Left colon (tissue), 2 donors: ENCODE results near the gene ABCA7. TPM values are rescaled to one million over a fixed set of nuclear protein-coding genes. Genes with fewer than 3 reads are reported as not detected.

Experiments
- ATAC-seq: fragments of 200-7000 bp; cut with Tn5 transposase; one replicate; pipeline ENCODE4 v1.9.1; 2020; ENCODE audit warnings: mild to moderate bottlenecking, moderate library complexity
- DNase-seq, 2 donors: peaks; one replicate each; pipeline ENCODE4 v3.0.0-alpha.2; 2020
- intact Hi-C, 2 donors: fragments of 100-400 bp; cut with DNase I in 1 of 2; cut with micrococcal nuclease in 1 of 2; formaldehyde crosslinking; loops; one replicate each; pipeline versions ENCODE4 v1.11.2 to v1.14.0; 2022; cut with DNase I, micrococcal nuclease
- total RNA-seq, 2 donors: library from RNA; stranded (reverse); fragmentation: NEBNext Ultra II Directional; extraction: Animal tissue kit (Norgen Biotek cat#: 25700); gene quantifications; one replicate each; pipeline ENCODE4 v1.2.1, GENCODE V29; 2021
- donor health status: DM: no; HTN: no; CAD: no.
- donor health status: DM: yes; HTN: yes; CAD: no.

ABCA7 gene
- total RNA-seq, 2 donors from 2014 or later: 23.3 to 35.1 TPM

DNA sequence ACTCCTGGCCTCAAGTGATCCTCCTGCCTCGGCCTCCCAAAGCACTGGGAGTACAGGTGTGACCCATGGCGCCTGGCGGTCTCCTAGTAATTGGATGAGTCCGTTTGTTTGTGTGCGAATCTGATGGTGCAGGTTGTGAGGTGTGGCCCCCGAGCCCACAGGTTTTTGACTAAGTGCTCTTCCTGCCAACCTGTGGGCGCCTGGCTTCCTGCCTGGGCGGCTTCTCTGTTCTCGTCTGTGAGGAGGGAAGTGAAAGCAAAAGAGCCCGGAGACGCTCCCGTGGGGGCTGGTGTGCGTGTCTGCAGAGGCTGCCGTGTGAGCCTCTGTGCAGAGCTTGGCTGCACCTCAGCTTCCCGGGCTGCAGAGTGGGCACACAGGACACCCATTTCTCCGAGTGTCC lies 37.0 kb downstream of the ABCA7 start:
- intact Hi-C loops: no loop called here
- peak; percentile 52 for ATAC-seq
- peak; percentile 85 to 87 for DNase-seq

GRCh38 chr19:1079566-1080111 lies 39.7 kb downstream of the ABCA7 start:
- ATAC-seq (no peak), DNase-seq (peak; percentile 44 to 52)
- intact Hi-C loops: no loop called here

- DNase-seq (peak in 1 of 2 donors; percentile 47), ATAC-seq (no peak)
- intact Hi-C loops: no loop called here
Measured at GRCh38 chr19:1080360-1081161, 40.7 kb downstream of the ABCA7 start.

DNA sequence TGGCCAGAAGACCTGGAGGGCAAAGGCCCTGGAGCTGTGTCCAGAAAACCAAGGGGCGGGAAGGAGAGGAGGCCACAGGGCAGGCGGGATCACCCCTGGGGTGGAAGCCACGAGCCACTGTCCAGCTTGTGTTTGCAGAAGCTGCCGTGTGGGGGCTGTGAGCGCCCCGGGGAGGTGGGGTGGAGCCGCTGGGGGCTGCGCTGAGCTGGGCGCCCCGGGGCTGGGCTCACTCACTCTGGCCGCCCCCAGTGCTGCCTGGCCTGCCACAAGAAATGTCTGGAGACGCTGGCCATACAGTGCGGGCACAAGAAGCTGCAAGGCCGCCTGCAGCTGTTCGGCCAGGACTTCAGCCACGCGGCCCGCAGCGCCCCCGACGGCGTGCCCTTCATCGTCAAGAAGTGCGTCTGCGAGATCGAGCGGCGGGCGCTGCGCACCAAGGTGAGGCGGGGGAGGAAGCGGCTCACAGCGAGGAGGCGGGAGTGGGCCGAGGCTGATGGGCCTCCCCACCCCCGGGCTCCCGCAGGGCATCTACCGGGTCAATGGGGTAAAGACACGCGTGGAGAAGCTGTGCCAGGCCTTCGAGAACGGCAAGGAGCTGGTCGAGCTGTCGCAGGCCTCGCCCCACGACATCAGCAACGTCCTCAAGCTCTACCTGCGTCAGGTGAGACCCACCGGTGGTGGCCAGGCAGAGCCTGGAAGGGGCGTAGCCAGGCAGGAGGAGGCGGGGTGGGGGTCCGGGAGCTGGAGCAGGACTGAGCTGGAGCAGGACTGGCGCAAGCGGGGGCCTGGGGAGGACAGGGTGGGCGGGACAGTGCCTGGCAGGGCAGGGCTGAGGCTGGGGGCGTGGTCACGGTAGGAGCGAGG lies 41.6 kb downstream of the ABCA7 start:
- ATAC-seq (no peak), DNase-seq (peak in 1 of 2 donors; percentile 33)
- intact Hi-C loops: no loop called here

GRCh38 chr19:1082165-1082927 lies 42.4 kb downstream of the ABCA7 start:
- peak; percentile 80 for ATAC-seq
- DNase-seq: peak; percentile 95 to 96
- intact Hi-C loops: no loop called here

DNA sequence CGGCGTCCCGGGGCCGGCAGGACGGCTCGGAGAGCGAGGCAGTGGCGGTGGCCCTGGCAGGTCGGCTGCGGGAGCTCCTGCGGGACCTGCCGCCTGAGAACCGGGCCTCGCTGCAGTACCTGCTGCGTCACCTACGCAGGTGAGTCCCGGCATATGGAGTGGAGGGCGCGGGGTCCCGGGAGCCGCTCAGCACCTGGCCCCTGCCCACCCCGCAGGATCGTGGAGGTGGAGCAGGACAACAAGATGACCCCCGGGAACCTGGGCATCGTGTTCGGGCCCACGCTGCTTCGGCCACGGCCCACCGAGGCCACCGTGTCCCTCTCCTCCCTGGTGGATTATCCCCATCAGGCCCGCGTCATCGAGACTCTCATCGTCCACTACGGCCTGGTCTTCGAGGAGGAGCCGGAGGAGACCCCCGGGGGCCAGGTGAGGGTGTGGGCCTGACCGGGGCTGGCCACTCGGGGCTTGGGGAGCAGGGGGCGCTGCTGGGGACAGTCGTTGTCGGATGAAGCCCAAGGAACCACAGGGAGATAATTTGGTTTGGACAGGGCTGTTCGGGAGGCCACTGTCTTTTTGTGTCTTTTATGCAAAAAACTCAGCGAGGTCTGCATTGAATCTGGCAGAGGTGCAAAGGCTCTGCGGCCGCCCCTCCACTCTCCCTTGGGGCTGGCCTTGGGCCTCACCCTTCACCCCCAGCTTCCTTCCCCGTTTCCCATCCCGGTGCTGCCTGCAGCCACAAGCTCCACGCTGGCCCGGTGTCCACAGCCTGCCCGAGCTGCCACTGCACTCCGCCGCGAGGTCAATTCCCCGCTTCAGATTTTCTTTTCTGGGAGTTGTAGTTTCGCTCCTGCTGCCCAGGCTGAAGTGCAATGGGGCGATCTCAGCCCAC lies 43.3 kb downstream of the ABCA7 start:
- ATAC-seq (no peak), DNase-seq (peak in 1 of 2 donors; percentile 47)
- intact Hi-C loops: no loop called here

GRCh38 chr19:1084024-1084868 lies 44.3 kb downstream of the ABCA7 start:
- DNase-seq: peak; percentile 42 to 56
- intact Hi-C loops: no loop called here

DNA sequence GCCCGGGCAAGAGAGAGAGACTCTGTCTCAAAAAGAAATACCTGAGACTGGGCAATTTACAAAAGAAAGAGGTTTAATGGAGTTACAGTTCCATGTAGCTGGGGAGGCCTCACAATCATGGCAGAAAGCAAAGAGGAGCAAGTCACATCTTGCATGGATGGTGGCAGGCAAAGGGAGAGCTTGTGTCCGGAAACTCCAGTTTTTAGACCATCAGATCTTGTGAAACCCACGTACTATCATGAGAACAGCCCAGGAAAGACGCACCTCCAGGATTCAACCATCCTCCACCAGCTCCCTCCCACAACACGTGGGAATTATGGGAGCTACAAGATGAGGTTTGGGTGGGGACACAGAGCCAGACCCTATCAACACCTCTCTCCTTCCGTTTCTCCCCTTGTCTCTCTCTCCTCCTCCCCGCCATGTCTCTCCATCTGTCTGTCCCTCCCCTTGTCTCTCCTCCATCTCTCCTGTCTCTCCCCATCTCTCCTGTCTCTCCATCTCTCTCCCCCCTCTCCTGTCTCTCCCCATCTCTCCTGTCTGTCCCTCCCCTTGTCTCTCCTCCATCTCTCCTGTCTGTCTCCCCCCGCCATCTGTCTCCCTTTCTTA lies 45.2 kb downstream of the ABCA7 start:
- DNase-seq (no peak), ATAC-seq (no peak)
- intact Hi-C loops: no loop called here

More at GRCh38 chr19:1084024-1084868, 44.3 kb downstream of the ABCA7 start:
- no peak for ATAC-seq

GRCh38 chr19:1085676-1086442 lies 46.0 kb downstream of the ABCA7 start:
- intact Hi-C loops: no loop called here
- DNase-seq (no peak), ATAC-seq (no peak)

GRCh38 chr19:1086613-1087012 lies 46.7 kb downstream of the ABCA7 start:
- ATAC-seq (no peak), DNase-seq (no peak)
- intact Hi-C loops: no loop called here

- DNase-seq: no peak
- ATAC-seq: peak; percentile 20
- intact Hi-C loops: no loop called here
Measured at GRCh38 chr19:1087813-1088415, 48.0 kb downstream of the ABCA7 start.

- DNase-seq (no peak), ATAC-seq (peak; percentile 8)
- intact Hi-C loops: no loop called here
Measured at GRCh38 chr19:1088416-1089010, 48.6 kb downstream of the ABCA7 start.

DNA sequence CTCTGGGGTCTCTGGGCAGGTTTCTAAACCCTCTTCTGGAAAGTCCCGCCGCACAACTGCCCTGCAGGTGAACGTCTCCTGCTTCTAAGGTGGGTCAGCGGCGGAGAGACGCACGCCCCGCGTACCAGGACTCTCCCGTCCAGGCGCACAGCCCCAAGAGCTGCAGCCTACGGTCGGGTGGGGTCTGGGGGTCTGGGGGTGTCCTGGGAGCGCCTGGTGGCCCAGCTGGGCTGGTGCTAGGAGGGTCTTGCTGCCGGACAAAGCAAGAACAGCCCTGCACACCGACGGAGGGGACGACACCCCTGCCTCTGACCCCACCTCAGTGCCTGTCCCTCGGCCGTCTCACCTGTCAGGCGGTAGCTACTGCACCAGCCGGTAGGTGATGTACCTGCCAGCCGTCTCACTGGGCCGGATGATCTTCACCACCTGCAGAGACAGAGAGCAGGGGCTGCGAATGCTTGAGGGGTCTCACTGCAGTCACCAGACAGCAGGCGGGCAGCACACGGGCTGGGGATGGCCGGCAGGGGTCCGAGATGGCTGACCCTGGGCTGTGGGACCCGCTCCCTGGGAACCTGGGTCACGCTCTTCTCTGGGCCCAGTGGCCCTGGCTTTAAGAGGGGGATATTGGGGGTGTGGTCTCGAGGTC lies 49.3 kb downstream of the ABCA7 start:
- no peak for DNase-seq
- intact Hi-C loops: no loop called here
- ATAC-seq: no peak

DNA sequence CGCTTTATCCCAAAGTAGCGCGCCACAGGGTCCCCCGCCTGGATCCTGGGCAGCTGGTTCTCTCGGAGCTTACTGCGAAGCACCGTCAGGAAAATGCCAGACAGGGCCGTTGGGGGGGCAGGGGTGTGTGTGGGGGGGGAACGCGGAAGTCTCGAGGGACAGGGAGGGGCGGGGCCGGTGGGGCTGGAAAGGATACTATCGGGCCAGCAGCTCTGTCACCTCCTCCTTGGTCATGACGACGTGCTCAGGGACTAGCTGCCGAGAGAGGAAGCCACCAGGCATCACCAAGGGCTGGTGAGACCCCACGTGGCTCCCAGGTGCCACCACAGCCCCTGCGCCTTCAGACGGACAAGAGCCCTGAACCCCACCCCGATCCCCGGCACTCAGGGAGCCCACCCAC lies 50.0 kb downstream of the ABCA7 start:
- DNase-seq (no peak), ATAC-seq (no peak)
- intact Hi-C loops: no loop called here
